NB4 (cell line): ENCODE data around the gene CROCC.
A peak's percentile ranks its signal among the peaks of the same experiment; 100 is the strongest.
"Not testable (repeated sequence)": the region's sequence is repeated elsewhere in the genome, so short reads cannot be mapped to it uniquely, and the experiment has no call there.

Experiments
- DNase-seq: peaks from one replicate; pipeline ENCODE4 v3.0.0; 2010; ENCODE audit warnings: low read depth
- H3K4me3 ChIP-seq: one replicate; pipeline ENCODE4 v1.5.1; 2011; ENCODE audit warnings: mild to moderate bottlenecking, low read depth, low read length, moderate library complexity
- MYC ChIP-seq: IDR thresholded peaks from 2 replicates; pipeline ENCODE4 v1.6.1; 2011; ENCODE audit warnings: low read depth, low read length
- POLR2A ChIP-seq: IDR thresholded peaks from 2 replicates; pipeline ENCODE4 v1.6.1; 2011; ENCODE audit warnings: mild to moderate bottlenecking; ENCODE audit not compliant: insufficient read length; ENCODE audit errors: extremely low read depth
- TF ChIP-seq, protein P1 (sequence below): IDR thresholded peaks from 2 replicates; pipeline ENCODE4 v1.6.1; 2011; ENCODE audit warnings: low read depth, low read length
- TF ChIP-seq, protein P2 (sequence below): IDR thresholded peaks from one replicate; pipeline ENCODE4 v1.5.1; 2012; ENCODE audit warnings: low read depth, low read length

CROCC gene

DNA sequence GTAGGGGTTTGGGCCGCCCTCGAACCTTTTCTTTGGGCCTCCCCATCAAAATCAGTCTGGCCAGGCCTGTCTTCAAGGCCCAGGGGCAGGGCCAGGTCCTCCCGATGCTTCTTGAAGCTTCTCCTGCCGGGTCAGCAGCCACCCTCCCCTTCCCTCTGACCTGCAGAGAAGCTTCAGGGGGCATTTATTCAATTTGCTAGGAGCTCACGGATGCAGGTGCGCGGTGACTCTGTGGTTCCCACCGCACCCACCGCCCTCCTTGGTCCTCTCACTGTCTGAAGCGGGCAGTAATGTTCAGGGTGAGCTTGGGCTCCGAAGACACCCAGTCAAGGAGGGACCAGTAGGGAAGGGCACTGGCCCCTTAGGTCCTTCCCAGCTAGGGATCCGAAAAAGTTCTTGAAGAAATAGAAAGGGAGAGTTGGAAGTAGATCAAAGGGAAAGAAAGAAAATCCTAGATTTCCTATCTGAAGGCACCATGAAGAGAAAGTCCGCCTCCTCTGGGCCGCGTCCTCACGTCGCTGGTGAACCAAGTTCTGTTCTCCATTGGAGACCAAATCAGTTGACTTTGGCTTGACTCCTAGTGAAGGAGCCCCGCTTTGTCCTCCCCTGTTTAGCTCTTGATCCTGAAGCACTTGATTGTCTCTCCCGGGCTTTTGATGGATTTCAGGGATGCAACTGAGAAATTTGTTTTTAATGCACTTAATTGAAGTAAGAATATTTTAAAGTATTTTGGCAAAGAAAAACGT is 34.7 kb upstream of the CROCC start:
- TF ChIP-seq, protein P1, sequence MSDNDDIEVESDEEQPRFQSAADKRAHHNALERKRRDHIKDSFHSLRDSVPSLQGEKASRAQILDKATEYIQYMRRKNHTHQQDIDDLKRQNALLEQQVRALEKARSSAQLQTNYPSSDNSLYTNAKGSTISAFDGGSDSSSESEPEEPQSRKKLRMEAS, result no peak
- TF ChIP-seq POLR2A, result no peak
- TF ChIP-seq, protein P2, sequence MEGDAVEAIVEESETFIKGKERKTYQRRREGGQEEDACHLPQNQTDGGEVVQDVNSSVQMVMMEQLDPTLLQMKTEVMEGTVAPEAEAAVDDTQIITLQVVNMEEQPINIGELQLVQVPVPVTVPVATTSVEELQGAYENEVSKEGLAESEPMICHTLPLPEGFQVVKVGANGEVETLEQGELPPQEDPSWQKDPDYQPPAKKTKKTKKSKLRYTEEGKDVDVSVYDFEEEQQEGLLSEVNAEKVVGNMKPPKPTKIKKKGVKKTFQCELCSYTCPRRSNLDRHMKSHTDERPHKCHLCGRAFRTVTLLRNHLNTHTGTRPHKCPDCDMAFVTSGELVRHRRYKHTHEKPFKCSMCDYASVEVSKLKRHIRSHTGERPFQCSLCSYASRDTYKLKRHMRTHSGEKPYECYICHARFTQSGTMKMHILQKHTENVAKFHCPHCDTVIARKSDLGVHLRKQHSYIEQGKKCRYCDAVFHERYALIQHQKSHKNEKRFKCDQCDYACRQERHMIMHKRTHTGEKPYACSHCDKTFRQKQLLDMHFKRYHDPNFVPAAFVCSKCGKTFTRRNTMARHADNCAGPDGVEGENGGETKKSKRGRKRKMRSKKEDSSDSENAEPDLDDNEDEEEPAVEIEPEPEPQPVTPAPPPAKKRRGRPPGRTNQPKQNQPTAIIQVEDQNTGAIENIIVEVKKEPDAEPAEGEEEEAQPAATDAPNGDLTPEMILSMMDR, result no peak
- TF ChIP-seq MYC, result no peak
- no peak overlapping the region for H3K4me3 ChIP-seq
- no peak for DNase-seq

DNA sequence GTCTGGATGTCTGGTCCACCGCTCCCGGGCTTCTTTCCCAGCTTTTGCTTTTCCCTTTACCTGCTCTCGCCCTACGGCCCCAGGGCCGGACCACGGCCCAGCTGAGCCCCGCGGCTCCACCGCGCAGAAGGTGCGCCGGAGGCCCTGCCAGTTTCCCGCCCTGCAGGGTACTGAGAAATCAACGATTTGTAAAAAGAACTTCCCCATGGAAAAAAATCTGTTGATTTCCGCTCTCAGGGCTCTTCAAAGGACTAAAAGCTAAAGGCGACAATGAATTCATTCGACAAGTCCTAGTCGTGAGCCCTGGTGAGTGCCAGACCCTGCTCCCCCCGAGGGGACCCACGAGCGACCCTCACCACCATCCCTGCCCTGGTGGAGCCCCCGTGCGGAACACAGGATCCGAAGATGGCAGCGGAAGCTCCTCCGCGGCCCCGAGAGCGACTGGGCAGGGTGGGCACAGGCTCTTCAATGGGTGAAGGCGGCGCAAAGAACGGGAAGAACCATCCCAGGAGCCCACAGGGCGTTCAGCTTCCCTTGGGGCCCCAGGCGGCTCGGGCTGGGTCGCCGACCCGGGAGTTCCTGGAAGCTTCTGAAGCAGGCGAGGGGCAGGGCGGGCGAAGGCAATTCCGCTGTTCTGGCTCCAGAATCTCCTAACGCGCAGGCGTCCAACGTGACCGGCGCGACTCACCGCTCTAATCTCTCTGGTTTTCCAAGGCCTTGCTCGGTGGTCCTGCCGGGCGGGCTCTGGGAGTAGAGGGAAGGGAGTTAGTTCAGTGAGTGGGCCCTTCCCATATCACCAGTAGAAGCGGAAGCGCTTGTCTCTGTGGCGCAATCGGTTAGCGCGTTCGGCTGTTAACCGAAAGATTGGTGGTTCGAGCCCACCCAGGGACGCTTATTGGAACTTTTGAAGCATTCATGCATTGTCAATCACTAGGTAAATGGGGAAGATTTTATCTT is 32.6 kb upstream of the CROCC start:
- H3K4me3 ChIP-seq, result no peak overlapping the region

DNA sequence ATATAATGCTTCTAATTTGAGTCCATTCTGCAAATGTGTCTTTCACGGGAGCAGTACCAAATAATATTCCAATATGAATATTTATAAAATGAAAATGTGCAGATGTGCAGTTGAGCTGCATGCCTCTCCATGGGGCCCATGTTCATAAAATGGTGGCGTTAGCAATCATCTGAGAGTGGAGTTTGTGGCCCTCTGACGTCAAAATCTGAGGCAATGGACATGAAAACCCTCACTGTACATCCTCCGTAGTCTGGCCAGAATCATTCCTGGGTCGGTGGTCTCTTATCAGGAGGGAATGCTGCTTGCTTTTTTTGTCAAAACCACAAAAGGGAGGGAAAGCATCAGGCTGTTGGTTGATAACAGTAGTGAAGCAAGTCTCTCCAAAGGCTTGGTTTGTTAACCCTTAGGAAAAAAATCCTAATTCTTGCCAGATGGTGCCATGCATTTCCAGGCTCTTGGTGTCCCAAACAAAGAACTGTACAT is 31.2 kb upstream of the CROCC start:
- H3K4me3 ChIP-seq, DNase-seq: not testable (repeated sequence)

More for the DNA sequence above, 32.6 kb upstream of the CROCC start:
- TF ChIP-seq POLR2A, result no peak
- TF ChIP-seq, protein P2, result no peak
- TF ChIP-seq MYC, result no peak
- TF ChIP-seq, protein P1, result no peak
- peak; percentile 43 for DNase-seq

DNA sequence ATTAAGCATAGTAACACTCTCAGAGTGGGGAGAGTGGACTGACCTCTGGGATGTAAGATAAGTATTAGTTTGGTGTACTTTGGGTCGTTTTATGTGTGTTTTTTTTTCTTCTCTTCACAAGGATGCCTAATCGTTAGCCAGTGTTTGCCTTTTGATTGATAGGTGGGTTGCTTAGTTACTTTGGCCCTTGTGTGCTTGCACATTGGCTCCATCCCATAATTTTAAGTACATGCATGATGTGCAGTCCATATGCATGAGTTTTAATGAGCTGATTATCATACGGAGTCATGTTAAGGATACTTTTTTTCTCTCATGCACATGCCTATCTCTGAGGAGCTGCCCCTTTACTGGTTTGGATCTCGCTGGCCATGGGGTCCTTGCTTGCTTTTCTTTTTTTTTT is 30.7 kb upstream of the CROCC start:
- not testable (repeated sequence) for H3K4me3 ChIP-seq, DNase-seq

DNA sequence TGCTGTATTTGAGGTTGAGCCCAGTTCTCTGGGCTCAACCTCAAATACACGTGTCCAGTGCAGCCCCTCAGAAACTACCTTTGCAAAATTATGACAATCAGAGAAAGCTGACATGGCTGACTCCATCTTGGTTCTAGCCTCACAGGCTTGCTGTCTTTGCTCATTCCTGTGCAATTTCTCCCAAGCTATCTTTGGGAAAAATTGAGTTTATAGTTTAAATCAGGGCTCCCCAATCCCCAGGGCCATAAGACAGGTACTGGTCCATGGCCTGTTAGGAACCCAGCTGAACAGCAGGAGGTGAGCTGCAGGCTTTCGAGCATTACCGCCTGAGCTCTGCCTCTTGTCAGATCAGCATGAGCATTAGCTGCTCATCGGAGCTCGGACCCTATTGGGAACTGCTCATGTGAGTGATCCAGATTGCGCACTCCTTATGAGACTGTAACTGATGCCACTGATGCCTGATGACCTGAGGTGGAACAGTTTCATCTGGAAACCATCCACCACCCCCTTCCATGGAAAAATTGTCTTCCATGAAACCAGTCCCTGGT is 28.7 kb upstream of the CROCC start:
- not testable (repeated sequence) for DNase-seq, H3K4me3 ChIP-seq

DNA sequence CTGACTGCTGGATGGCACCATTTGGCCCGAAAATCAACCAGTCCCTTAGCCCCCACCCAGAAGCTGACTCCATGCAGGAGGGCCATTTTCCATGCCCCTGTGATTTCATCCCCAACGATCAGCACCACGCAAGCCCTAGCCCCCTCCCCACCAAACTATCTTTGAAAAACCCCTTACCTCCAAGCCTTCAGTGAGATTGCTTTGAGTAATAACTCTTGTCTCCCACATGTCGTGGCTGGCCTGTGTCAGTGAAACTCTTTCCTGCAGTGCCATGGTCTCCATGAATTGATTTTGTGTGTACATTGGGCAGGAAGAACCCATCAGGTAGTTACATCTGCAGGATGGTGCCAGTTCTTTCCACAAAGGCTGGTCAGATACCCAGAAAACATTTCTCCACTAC is 27.9 kb upstream of the CROCC start:
- DNase-seq, H3K4me3 ChIP-seq: not testable (repeated sequence)

DNA sequence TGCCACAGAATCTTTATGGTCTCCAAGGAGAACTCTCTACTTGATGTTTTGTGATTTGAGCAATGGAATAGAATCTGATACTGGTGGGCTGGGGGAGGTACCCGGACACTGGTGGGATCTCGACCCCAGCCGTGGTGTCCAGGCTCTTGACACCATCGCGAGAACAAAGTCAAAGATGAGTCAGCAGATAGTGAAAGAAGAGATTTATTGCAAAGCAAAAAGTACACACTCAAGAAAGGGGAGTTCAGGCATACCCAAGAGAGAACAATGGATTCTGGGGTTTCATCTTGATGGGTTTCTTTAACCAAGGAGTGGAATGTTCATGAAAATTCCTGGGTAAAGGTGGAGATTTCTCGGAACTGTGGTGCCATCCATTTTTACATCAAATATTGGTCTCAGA is 27.4 kb upstream of the CROCC start:
- not testable (repeated sequence) for H3K4me3 ChIP-seq, DNase-seq

DNA sequence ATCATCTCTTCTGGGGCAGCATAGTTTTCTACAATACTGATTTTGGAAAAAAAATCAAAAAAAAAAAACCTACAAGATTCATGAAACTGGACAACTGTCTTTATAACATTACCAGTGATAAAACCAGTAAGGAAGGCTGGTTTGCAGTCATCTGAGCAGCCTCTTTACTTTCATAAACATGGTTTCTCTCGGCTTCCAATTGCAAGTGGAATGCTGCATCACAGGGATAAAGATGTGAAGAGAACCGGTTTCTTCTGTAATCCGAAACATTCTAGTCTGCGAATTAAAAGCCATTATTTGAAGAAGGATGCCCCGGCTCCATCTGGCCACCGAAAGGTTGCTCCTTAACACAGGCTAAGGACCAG is 26.5 kb upstream of the CROCC start:
- peak overlapping the region; percentile 40 for H3K4me3 ChIP-seq
- not testable (repeated sequence) for DNase-seq

DNA sequence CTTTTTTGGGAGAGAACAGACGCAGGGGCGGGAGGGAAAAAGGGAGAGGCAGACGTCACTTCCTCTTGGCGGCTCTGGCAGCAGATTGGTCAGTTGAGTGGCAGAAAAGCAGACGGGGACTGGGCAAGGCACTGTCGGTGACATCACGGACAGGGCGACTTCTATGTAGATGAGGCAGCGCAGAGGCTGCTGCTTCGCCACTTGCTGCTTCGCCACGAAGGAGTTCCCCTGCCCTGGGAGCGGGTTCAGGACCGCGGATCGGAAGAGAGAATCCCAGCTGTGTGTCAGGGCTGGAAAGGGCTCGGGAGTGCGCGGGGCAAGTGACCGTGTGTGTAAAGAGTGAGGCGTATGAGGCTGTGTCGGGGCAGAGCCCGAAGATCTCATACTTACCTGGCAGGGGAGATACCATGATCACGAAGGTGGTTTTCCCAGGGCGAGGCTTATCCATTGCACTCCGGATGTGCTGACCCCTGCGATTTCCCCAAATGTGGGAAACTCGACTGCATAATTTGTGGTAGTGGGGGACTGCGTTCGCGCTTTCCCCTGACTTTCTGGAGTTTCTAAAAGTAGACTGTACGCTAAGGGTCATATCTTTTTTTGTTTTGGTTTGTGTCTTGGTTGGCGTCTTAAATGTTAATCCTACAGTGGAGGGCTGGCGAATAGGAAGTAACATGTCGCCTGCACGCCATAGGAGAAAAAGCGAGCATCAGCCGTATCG is 26.0 kb upstream of the CROCC start, which contains the start of gene RNU1-2:
Gene RNU1-2, plus strand, starts transcription at position 383 of the 718 bp plus-strand sequence.
- peak; percentile 97 for DNase-seq
- TF ChIP-seq POLR2A, result peak; percentile 85
- peak within 1 kb of the TSS; percentile 40 for H3K4me3 ChIP-seq

DNA sequence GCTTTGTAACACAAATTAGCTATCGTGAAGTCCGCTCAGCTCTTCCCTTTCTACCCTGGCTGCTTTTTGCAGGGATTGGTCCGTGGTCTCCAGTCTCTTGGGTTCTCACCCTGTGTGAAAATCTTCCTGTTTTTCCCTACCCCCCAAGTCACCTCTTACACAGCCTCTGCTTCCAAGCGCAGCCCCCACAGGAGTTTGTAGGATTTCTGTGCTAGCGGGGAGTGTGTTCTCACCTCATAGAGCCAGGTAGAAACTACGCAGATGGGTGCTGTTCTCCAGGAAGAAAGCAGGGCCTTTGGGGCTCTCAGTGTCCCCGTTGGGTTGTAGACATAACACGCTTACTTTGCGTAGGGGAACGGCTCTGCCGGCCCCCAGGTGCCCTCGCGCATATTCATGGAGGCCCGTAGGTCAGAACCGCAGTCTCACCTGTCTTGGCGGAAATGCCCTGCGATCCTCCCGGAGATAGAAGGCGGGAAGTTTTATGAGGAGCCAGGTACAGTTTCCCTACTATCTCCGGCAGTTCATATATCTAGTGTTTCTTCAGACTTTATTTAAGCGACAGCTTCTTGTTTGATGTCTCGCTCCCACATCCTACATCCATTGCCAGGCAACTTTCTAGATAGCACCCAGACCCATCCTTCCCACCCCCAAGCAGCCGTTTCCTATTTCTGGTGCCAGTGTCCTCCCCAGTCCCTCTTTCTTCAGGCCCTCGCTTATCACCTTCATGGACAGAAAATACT is 25.2 kb upstream of the CROCC start:
- peak overlapping the region; percentile 22 for H3K4me3 ChIP-seq

DNA sequence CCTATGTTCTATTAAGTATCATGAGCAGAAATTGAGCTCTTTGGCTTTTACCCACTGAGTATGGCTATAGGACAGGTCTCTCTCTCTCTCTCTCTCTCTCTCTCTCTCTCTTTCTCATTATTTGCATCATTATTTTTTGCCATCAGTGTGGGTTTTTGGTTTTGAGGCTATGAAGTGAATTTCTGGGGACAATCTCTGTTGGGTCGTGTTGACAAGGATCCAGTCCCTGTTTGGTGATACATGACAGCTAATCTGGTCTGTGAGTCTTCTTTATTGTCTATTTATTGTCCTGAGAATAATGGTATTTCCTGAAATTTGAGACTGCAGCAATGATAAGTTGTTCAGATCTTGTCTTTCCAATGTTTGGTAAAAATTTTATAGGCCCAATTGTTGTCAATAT is 24.1 kb upstream of the CROCC start:
- not testable (repeated sequence) for DNase-seq, H3K4me3 ChIP-seq

More for the DNA sequence above, 25.2 kb upstream of the CROCC start:
- peak; percentile 66 for DNase-seq

DNA sequence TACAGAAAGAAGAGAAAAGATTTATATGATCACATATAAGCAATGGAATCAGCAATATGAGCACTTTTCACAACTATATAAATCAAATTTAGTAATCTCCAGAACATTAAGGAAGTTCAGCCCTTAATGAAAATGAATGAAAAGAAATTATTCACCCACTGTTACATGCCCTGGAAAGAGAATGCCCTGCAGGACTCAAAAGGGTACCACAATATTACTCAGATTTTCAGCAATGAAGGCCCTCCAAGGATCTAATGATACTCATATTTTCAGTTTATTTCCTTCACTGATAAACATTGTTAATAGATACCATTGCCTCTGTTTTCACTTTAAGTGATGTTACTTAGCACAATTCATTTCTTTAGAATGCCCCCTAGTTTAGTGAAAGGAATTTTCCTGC is 23.4 kb upstream of the CROCC start:
- H3K4me3 ChIP-seq, DNase-seq: not testable (repeated sequence)

DNA sequence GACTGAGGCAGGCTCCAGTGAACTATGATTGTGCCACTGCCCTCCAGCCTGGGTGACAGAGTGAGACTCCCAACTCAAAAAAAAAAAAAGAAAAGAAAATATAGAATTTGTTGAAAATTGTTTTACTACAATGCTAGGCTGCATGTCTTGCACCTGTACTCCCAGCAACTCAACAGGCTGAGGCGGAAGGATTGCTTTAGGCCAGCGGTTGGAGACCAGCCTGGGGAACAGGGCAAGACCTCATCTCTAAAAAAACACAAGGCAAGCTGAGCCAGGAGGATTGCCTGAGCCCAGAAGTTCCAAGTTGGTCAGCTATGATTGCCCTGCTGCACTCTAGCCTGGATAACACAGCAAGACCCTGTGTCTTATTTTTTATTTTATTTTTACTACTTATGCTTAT is 22.7 kb upstream of the CROCC start:
- not testable (repeated sequence) for H3K4me3 ChIP-seq, DNase-seq
